WTC11 (cell line): ENCODE data around the gene CARHSP1. TPM values are rescaled to one million over a fixed set of nuclear protein-coding genes. Genes with fewer than 3 reads are reported as not detected.

Experiments used
- ATAC-seq: fragments of 200-7000 bp; cut with Tn5 transposase; 2 replicates; pipeline ENCODE4 v1.10.0; 2021; ENCODE audit warnings: mild to moderate bottlenecking, moderate library complexity
- CTCF ChIA-PET: fragments of 300-600 bp; sonication (Branson Sonifier 250); formaldehyde crosslinking; loops from one replicate; lab custom pipeline; 2021; ENCODE audit warnings: antibody characterized with exemption; lab: Charles Lee
- POLR2A ChIA-PET: fragments of 350-600 bp; sonication (Branson Sonifier 250); formaldehyde crosslinking; loops from one replicate; lab custom pipeline; 2021; ENCODE audit warnings: antibody characterized with exemption; lab: Charles Lee
- DNase-seq: peaks from one replicate; pipeline ENCODE4 v3.0.0; 2021; ENCODE audit warnings: low spot score
- H3K27ac Mint-ChIP-seq: 2 replicates; pipeline ENCODE4 v1.8.0; 2021; ENCODE audit warnings: mixed read lengths
- H3K27me3 Mint-ChIP-seq: 2 replicates; pipeline ENCODE4 v1.8.0; 2021; ENCODE audit warnings: low read depth, mild to moderate bottlenecking, moderate library complexity, mixed read lengths
- H3K36me3 Mint-ChIP-seq: 2 replicates; pipeline ENCODE4 v1.8.0; 2021; ENCODE audit warnings: mixed read lengths
- H3K4me1 Mint-ChIP-seq: 2 replicates; pipeline ENCODE4 v1.8.0; 2022; ENCODE audit warnings: mixed read lengths
- H3K4me3 Mint-ChIP-seq: 2 replicates; pipeline ENCODE4 v1.8.0; 2021; ENCODE audit warnings: mild to moderate bottlenecking, moderate library complexity, mixed read lengths
- H3K9me3 Mint-ChIP-seq: 2 replicates; pipeline ENCODE4 v1.8.0; 2021; ENCODE audit warnings: mixed read lengths
- AFF4 ChIP-seq: sonication (generic); formaldehyde crosslinking; IDR thresholded peaks from 2 replicates; pipeline ENCODE4 v1.8.1; 2023; ENCODE audit warnings: mild to moderate bottlenecking, missing genetic modification reagents, borderline replicate concordance
- ATF6 ChIP-seq: sonication (generic); formaldehyde crosslinking; IDR thresholded peaks from 2 replicates; pipeline ENCODE4 v1.8.1; 2023; ENCODE audit warnings: mild to moderate bottlenecking, missing genetic modification reagents
- CBFB ChIP-seq: sonication (generic); formaldehyde crosslinking; IDR thresholded peaks from 2 replicates; pipeline ENCODE4 v1.8.1; 2022; ENCODE audit warnings: mild to moderate bottlenecking, low read depth, missing genetic modification reagents
- GABPB1 ChIP-seq: sonication (generic); formaldehyde crosslinking; IDR thresholded peaks from 2 replicates; pipeline ENCODE4 v1.8.1; 2023; ENCODE audit warnings: mild to moderate bottlenecking, missing genetic modification reagents
- MLX ChIP-seq: sonication (generic); formaldehyde crosslinking; IDR thresholded peaks from 2 replicates; pipeline ENCODE4 v1.8.1; 2023; ENCODE audit warnings: mild to moderate bottlenecking, missing genetic modification reagents, moderate library complexity
- MXD4 ChIP-seq: fragments of 250-450 bp; sonication (Bioruptor Pico); IDR thresholded peaks from 2 replicates; pipeline ENCODE4 v1.8.0; 2021; ENCODE audit warnings: mild to moderate bottlenecking, moderate library complexity, borderline replicate concordance
- NR2C2 ChIP-seq: sonication (generic); formaldehyde crosslinking; IDR thresholded peaks from 2 replicates; pipeline ENCODE4 v1.8.0; 2022; ENCODE audit warnings: mild to moderate bottlenecking, missing genetic modification reagents
- PRRX2 ChIP-seq: fragments of 250-450 bp; sonication (Bioruptor Pico); IDR thresholded peaks from 2 replicates; pipeline ENCODE4 v1.8.0; 2021; ENCODE audit warnings: mild to moderate bottlenecking
- RELA ChIP-seq: sonication (generic); formaldehyde crosslinking; IDR thresholded peaks from 2 replicates; pipeline ENCODE4 v1.8.1; 2022; ENCODE audit warnings: missing genetic modification reagents, mild to moderate bottlenecking, borderline replicate concordance
- TCF7 ChIP-seq: sonication (generic); formaldehyde crosslinking; IDR thresholded peaks from 2 replicates; pipeline ENCODE4 v1.8.0; 2022; ENCODE audit warnings: mild to moderate bottlenecking, low read depth, missing genetic modification reagents, moderate library complexity
- TP53 ChIP-seq: sonication (generic); formaldehyde crosslinking; IDR thresholded peaks from 2 replicates; pipeline ENCODE4 v1.8.1; 2023; ENCODE audit warnings: mild to moderate bottlenecking, missing genetic modification reagents
- ZNF138 ChIP-seq: sonication (generic); formaldehyde crosslinking; conservative IDR thresholded peaks from 2 replicates; pipeline ENCODE4 v1.8.1; 2022; ENCODE audit warnings: mild to moderate bottlenecking, moderate library complexity, missing genetic modification reagents
- ZNF219 ChIP-seq: sonication (generic); formaldehyde crosslinking; IDR thresholded peaks from 2 replicates; pipeline ENCODE4 v1.8.0; 2023; ENCODE audit warnings: missing genetic modification reagents, mild to moderate bottlenecking, borderline replicate concordance
- ZNF396 ChIP-seq: fragments of 250-450 bp; sonication (Bioruptor Pico); IDR thresholded peaks from 2 replicates; pipeline ENCODE4 v1.8.0; 2021; ENCODE audit warnings: mild to moderate bottlenecking, moderate library complexity, borderline replicate concordance
- ZNF512 ChIP-seq: sonication (generic); formaldehyde crosslinking; IDR thresholded peaks from 2 replicates; pipeline ENCODE4 v1.8.1; 2022; ENCODE audit warnings: missing genetic modification reagents, borderline replicate concordance
- total RNA-seq: library from RNA; stranded (reverse); gene quantifications from 3 replicates; pipeline ENCODE4 v1.2.3, GENCODE V29; 2021
- TF ChIP-seq, protein P1 (sequence below): fragments of 250-450 bp; sonication (Bioruptor Pico); IDR thresholded peaks from 2 replicates; pipeline ENCODE4 v1.8.0; 2021; ENCODE audit warnings: mild to moderate bottlenecking
- TF ChIP-seq, protein P2 (sequence below): sonication (generic); formaldehyde crosslinking; IDR thresholded peaks from 2 replicates; pipeline ENCODE4 v1.8.0; 2022; ENCODE audit warnings: mild to moderate bottlenecking, missing genetic modification reagents

CARHSP1 gene
- total RNA-seq, 1 experiment from 2014 or later = 261 TPM

- no peaks in the 10 kb centered on the region for H3K9me3 Mint-ChIP-seq
- H3K27ac Mint-ChIP-seq = peak overlapping the region; percentile 59
- peaks cover 60% of the 10 kb centered on the region for H3K4me1 Mint-ChIP-seq
- POLR2A ChIA-PET = interaction anchor here (0.5 to 1.3 kb wide), 4 partner anchors 12 to 228 kb away, joined by 3 to 5 read pairs (median 4); partner anchors contain the start of gene HAPSTR1
- TF ChIP-seq AFF4 (CRISPR knock-in tag) (no peak), GABPB1 (CRISPR knock-in tag) (peak; percentile 81), PRRX2 (CRISPR knock-in tag) (no peak), MLX (no peak)
- CTCF ChIA-PET = interaction anchor here (0.7 to 2.8 kb wide), 16 partner anchors 8 to 276 kb away, joined by 3 to 16 read pairs (median 4); no protein-coding TSS in a partner anchor
- no peaks in the 10 kb centered on the region for H3K27me3 Mint-ChIP-seq
- H3K4me3 Mint-ChIP-seq = peak overlapping the region; percentile 18
- DNase-seq (peak; percentile 45), ATAC-seq (peak; percentile 11)
- peaks cover 9% of the 10 kb centered on the region for H3K36me3 Mint-ChIP-seq
Observed at GRCh38 chr16:8863594-8864424, 5.0 kb downstream of the CARHSP1 start.

DNA sequence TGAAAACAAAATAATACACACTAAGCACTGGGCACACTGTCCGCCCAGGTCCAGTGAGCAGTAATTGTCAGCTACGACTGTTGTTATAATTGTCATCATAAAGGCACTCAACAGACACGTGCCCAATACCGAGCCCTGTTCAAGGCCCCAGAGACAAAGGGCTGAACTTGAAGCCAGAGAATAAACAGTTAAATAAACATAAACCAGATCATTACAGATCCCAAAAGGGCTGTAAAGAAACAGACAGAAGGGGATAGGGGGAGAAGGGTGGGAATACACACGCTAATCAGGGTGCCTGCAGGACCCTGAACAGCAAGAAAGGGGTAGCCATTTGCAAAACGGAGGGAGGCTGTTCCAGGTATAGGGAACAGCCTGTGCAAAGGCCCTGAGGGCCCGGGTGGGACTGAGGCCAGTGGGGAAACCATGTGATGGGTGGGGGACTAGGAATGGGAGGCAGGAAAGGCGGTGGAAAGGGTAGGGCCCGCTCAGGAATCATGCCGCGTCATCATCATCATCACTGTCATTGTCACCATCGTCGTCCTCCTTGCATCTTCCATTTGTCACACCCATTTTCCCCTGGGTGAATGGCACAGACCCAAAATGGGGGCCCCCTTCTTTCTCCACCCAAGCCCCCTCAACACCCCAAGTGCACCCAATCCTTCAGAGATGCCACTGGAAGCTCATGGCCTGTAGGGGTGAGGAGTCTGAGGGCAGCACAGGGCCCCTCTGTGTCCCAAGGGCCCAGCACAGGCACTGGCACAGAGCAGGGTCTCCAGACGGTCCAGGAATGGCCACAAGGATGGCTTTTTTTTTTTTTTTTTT is 6.3 kb downstream of the CARHSP1 start:
- Mint-ChIP-seq H3K27ac (no peak overlapping the region), H3K4me1 (peaks cover 67% of the 10 kb centered on the region), H3K27me3 (no peaks in the 10 kb centered on the region), H3K36me3 (peaks cover 21% of the 10 kb centered on the region), H3K9me3 (no peaks in the 10 kb centered on the region), H3K4me3 (peak overlapping the region; percentile 14; the same call in 1 of the 2 replicates)
- POLR2A ChIA-PET = interaction anchor here (1.0 kb wide), 1 partner anchor 23 kb away, joined by 3 read pairs; no protein-coding TSS in a partner anchor
- CTCF ChIA-PET = interaction anchor here (0.6 to 2.8 kb wide), 7 partner anchors 7 to 165 kb away, joined by 3 to 12 read pairs (median 5); no protein-coding TSS in a partner anchor
- ATAC-seq = no peak
- no peak for DNase-seq
- no peak for TF ChIP-seq ZNF219 (CRISPR knock-in tag)
- TF ChIP-seq RELA (CRISPR knock-in tag) = no peak
- no peak for TF ChIP-seq MXD4 (CRISPR knock-in tag)
- no peak for TF ChIP-seq NR2C2 (CRISPR knock-in tag)
- no peak for TF ChIP-seq ATF6
- TF ChIP-seq TP53 = no peak
- no peak for TF ChIP-seq CBFB (CRISPR knock-in tag)
- TF ChIP-seq, protein P1, sequence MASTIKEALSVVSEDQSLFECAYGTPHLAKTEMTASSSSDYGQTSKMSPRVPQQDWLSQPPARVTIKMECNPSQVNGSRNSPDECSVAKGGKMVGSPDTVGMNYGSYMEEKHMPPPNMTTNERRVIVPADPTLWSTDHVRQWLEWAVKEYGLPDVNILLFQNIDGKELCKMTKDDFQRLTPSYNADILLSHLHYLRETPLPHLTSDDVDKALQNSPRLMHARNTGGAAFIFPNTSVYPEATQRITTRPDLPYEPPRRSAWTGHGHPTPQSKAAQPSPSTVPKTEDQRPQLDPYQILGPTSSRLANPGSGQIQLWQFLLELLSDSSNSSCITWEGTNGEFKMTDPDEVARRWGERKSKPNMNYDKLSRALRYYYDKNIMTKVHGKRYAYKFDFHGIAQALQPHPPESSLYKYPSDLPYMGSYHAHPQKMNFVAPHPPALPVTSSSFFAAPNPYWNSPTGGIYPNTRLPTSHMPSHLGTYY (CRISPR knock-in tag) = no peak
- TF ChIP-seq TCF7 (CRISPR knock-in tag) = no peak
- TF ChIP-seq ZNF512 (CRISPR knock-in tag) = no peak
- no peak for TF ChIP-seq ZNF138
- no peak for TF ChIP-seq ZNF396 (CRISPR knock-in tag)
- TF ChIP-seq, protein P2, sequence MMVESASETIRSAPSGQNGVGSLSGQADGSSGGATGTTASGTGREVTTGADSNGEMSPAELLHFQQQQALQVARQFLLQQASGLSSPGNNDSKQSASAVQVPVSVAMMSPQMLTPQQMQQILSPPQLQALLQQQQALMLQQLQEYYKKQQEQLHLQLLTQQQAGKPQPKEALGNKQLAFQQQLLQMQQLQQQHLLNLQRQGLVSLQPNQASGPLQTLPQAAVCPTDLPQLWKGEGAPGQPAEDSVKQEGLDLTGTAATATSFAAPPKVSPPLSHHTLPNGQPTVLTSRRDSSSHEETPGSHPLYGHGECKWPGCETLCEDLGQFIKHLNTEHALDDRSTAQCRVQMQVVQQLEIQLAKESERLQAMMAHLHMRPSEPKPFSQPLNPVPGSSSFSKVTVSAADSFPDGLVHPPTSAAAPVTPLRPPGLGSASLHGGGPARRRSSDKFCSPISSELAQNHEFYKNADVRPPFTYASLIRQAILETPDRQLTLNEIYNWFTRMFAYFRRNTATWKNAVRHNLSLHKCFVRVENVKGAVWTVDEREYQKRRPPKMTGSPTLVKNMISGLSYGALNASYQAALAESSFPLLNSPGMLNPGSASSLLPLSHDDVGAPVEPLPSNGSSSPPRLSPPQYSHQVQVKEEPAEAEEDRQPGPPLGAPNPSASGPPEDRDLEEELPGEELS (CRISPR knock-in tag) = no peak
